Neural progenitor cell (in vitro differentiated cells): ENCODE results near the gene TBC1D13. TPM values are rescaled to one million over a fixed set of nuclear protein-coding genes. Genes with fewer than 3 reads are reported as not detected.

Experiments
- DNase-seq: peaks from one replicate; pipeline ENCODE4 v3.0.0-alpha.2; 2016; ENCODE audit warnings: low spot score
- H2AFZ ChIP-seq: fragments of 200-600 bp; sonication (generic); replicated peaks from 2 replicates; pipeline ENCODE4 v1.6.1; 2016; ENCODE audit warnings: antibody characterized with exemption
- H3F3A ChIP-seq: fragments of 200-600 bp; sonication (generic); 2 replicates; pipeline ENCODE4 v1.6.1; 2016; ENCODE audit warnings: antibody characterized with exemption, low read depth
- H3K27ac ChIP-seq: fragments of 200-600 bp; sonication (generic); 2 replicates; pipeline ENCODE4 v1.5.1; 2016; ENCODE audit warnings: mild to moderate bottlenecking
- H3K27me3 ChIP-seq: fragments of 200-600 bp; sonication (generic); 2 replicates; pipeline ENCODE4 v1.6.1; 2016; ENCODE audit warnings: mild to moderate bottlenecking, moderate library complexity
- H3K36me3 ChIP-seq: fragments of 200-600 bp; sonication (generic); 2 replicates; pipeline ENCODE4 v1.5.1; 2016
- H3K4me1 ChIP-seq: fragments of 200-600 bp; sonication (generic); 2 replicates; pipeline ENCODE4 v1.6.1; 2016; ENCODE audit warnings: mixed run types
- H3K4me2 ChIP-seq: fragments of 200-600 bp; sonication (generic); 2 replicates; pipeline ENCODE4 v1.6.1; 2016
- H3K4me3 ChIP-seq: fragments of 200-600 bp; sonication (generic); 2 replicates; pipeline ENCODE4 v1.5.1; 2016
- H3K79me2 ChIP-seq: fragments of 200-600 bp; sonication (generic); 2 replicates; pipeline ENCODE4 v1.6.1; 2016; ENCODE audit warnings: low read depth
- H3K9ac ChIP-seq: fragments of 200-600 bp; sonication (generic); 2 replicates; pipeline ENCODE4 v1.6.1; 2016
- H3K9me3 ChIP-seq: fragments of 200-600 bp; sonication (generic); 2 replicates; pipeline ENCODE4 v1.5.1; 2016; ENCODE audit warnings: low read depth
- H4K20me1 ChIP-seq: fragments of 200-600 bp; sonication (generic); 2 replicates; pipeline ENCODE4 v1.6.1; 2016; ENCODE audit warnings: low read depth
- H3K27ac Mint-ChIP-seq: 3 replicates; pipeline ENCODE4 v1.8.0; 2021; ENCODE audit warnings: mixed read lengths
- H3K27me3 Mint-ChIP-seq: 2 replicates; pipeline ENCODE4 v1.8.0; 2022; ENCODE audit warnings: low read depth, mild to moderate bottlenecking, inconsistent platforms, moderate library complexity, mixed read lengths; ENCODE audit not compliant: insufficient read depth
- H3K36me3 Mint-ChIP-seq: 3 replicates; pipeline ENCODE4 v1.8.0; 2021; ENCODE audit warnings: mixed read lengths
- H3K4me1 Mint-ChIP-seq: 3 replicates; pipeline ENCODE4 v1.8.0; 2021; ENCODE audit warnings: mixed read lengths
- H3K4me3 Mint-ChIP-seq: 3 replicates; pipeline ENCODE4 v1.8.0; 2021; ENCODE audit warnings: mild to moderate bottlenecking, moderate library complexity, mixed read lengths
- H3K9me3 Mint-ChIP-seq: 3 replicates; pipeline ENCODE4 v1.8.0; 2020; ENCODE audit warnings: mixed read lengths
- CTCF ChIP-seq: fragments of 200-600 bp; sonication (generic); IDR thresholded peaks from 2 replicates; pipeline ENCODE4 v1.5.1; 2017; ENCODE audit warnings: antibody characterized with exemption, mild to moderate bottlenecking
- EZH2 ChIP-seq: fragments of 200-600 bp; sonication (generic); IDR thresholded peaks from 2 replicates; pipeline ENCODE4 v1.6.1; 2017; ENCODE audit warnings: antibody characterized with exemption, mild to moderate bottlenecking, moderate library complexity
- EZH2phosphoT487 ChIP-seq: fragments of 200-600 bp; sonication (generic); IDR thresholded peaks from 2 replicates; pipeline ENCODE4 v1.6.1; 2017; ENCODE audit warnings: antibody characterized with exemption
- total RNA-seq: library from RNA; depleted of rRNA; stranded (reverse); fragments of >200 nt; gene quantifications from 2 replicates; pipeline ENCODE4 v1.2.3, GENCODE V29; 2015; ENCODE audit warnings: low replicate concordance

Gene TBC1D13
- total RNA-seq, 1 donor from 2014 or later = 19.0 TPM

GRCh38 chr9:128747241-128747640 lies 39.8 kb upstream of the TBC1D13 start:
- Mint-ChIP-seq H3K9me3 (no peaks in the 10 kb centered on the region), H3K4me1 (no peaks in the 10 kb centered on the region), H3K4me3 (no peak overlapping the region), H3K27me3 (no peaks in the 10 kb centered on the region), H3K36me3 (no peaks in the 10 kb centered on the region), H3K27ac (no peak overlapping the region)
- Histone ChIP-seq H3K79me2 (no peaks in the 10 kb centered on the region), H4K20me1 (no peaks in the 10 kb centered on the region), H3K27ac (no peak overlapping the region), H3K27me3 (no peaks in the 10 kb centered on the region), H3F3A (no peaks in the 10 kb centered on the region), H3K4me1 (no peaks in the 10 kb centered on the region), H2AFZ (no peak overlapping the region), H3K9ac (no peak overlapping the region), H3K4me3 (no peak overlapping the region), H3K36me3 (no peaks in the 10 kb centered on the region), H3K9me3 (no peaks in the 10 kb centered on the region), H3K4me2 (no peak overlapping the region)
- DNase-seq = no peak
- TF ChIP-seq CTCF = no peak
- no peak for TF ChIP-seq EZH2
- TF ChIP-seq EZH2phosphoT487 = no peak

- Mint-ChIP-seq H3K4me1 (no peaks in the 10 kb centered on the region), H3K36me3 (no peaks in the 10 kb centered on the region), H3K27me3 (no peaks in the 10 kb centered on the region), H3K27ac (no peak overlapping the region), H3K9me3 (no peaks in the 10 kb centered on the region), H3K4me3 (no peak overlapping the region)
- H3K4me1 ChIP-seq = no peaks in the 10 kb centered on the region
- no peaks in the 10 kb centered on the region for H3K79me2 ChIP-seq
- no peak overlapping the region for H2AFZ ChIP-seq
- no peaks in the 10 kb centered on the region for H3K9me3 ChIP-seq
- H3K36me3 ChIP-seq = no peaks in the 10 kb centered on the region
- H3K9ac ChIP-seq = no peak overlapping the region
- H3F3A ChIP-seq = no peaks in the 10 kb centered on the region
- H3K27me3 ChIP-seq = no peaks in the 10 kb centered on the region
- DNase-seq = no peak
- no peak overlapping the region for H3K4me2 ChIP-seq
- no peaks in the 10 kb centered on the region for H4K20me1 ChIP-seq
- TF ChIP-seq EZH2 (no peak), CTCF (no peak), EZH2phosphoT487 (no peak)
- H3K4me3 ChIP-seq = no peak overlapping the region
- no peak overlapping the region for H3K27ac ChIP-seq
Observed at GRCh38 chr9:128750926-128751595, 36.0 kb upstream of the TBC1D13 start.

- no peak overlapping the region for H2AFZ ChIP-seq
Observed at GRCh38 chr9:128753627-128754026, 33.4 kb upstream of the TBC1D13 start.

More at GRCh38 chr9:128753627-128754026, 33.4 kb upstream of the TBC1D13 start:
- Histone ChIP-seq H3K9me3 (no peaks in the 10 kb centered on the region), H3K79me2 (no peaks in the 10 kb centered on the region), H3K27ac (no peak overlapping the region), H4K20me1 (no peaks in the 10 kb centered on the region), H3K4me1 (no peaks in the 10 kb centered on the region), H3K4me2 (no peak overlapping the region), H3K9ac (no peak overlapping the region), H3F3A (no peaks in the 10 kb centered on the region), H3K4me3 (no peak overlapping the region), H3K36me3 (no peaks in the 10 kb centered on the region), H3K27me3 (no peaks in the 10 kb centered on the region)
- Mint-ChIP-seq H3K27me3 (no peaks in the 10 kb centered on the region), H3K9me3 (no peaks in the 10 kb centered on the region), H3K4me3 (no peak overlapping the region), H3K36me3 (no peaks in the 10 kb centered on the region), H3K27ac (no peak overlapping the region), H3K4me1 (no peaks in the 10 kb centered on the region)
- TF ChIP-seq EZH2phosphoT487 (no peak), CTCF (no peak), EZH2 (no peak)
- no peak for DNase-seq
